Measurements from ENCODE around the gene B4GALT2. TPM values are rescaled to one million over a fixed set of nuclear protein-coding genes. Genes with fewer than 3 reads are reported as not detected.

B4GALT2 gene
- total and polyA plus RNA-seq, 9 of the 15 experiments (the other 6 are each of a cell fraction or from before 2014, with no cell fraction given), result 1.3 to 86.8 (median 43.8) TPM

- TF ChIP-seq NEUROD1 (IDR thresholded peaks at IDR 0.05; ENCODE audit: borderline replicate concordance, low read depth, low read length, partially characterized antibody) (no peak), ZNF561 (CRISPR knock-in tag; conservative IDR thresholded peaks at IDR 0.05) (no peak)
These were observed 40.0 kb upstream of the B4GALT2 start (continued) for GRCh38 chr1:43938892-43939587.

- no TSS peak for BruUV-seq (replicated peaks)
- Histone ChIP-seq H3K27ac (ENCODE audit: extremely low read depth, low read depth, low read length) (no peak overlapping the region; the same call in 2 of the 3 replicates), H3K36me3 (ENCODE audit: control insufficient read depth, insufficient read depth, low read length) (peaks cover 6% of the 10 kb centered on the region; the same call in 2 of the 3 replicates), H3K9ac (ENCODE audit: insufficient read depth in 1 of 2, low read depth in 2 of 2, low read length in 2 of 2) (peak overlapping the region in 1 of 2 experiments; percentile 8; a peak in 1 of 4 replicates), H3K79me2 (ENCODE audit: control insufficient read depth, insufficient read depth, low read length) (peaks cover 21% of the 10 kb centered on the region), H2AFZ (ENCODE audit: low read depth, low read length) (no peak overlapping the region), H4K20me1 (replicated peaks; ENCODE audit: control insufficient read depth, insufficient read depth, low read length) (no peaks in the 10 kb centered on the region), H3K4me1 (replicated peaks in 1 of 2; ENCODE audit: control insufficient read depth in 2 of 2, insufficient read depth in 2 of 2, low read length in 2 of 2) (peaks cover 6 to 17% of the 10 kb centered on the region in 2 experiments; a peak in 4 of 5 replicates), H3K27me3 (ENCODE audit: control insufficient read depth in 2 of 2, insufficient read depth in 2 of 2, low read length in 2 of 2) (no peaks in the 10 kb centered on the region), H3K9me1 (ENCODE audit: control insufficient read depth, insufficient read depth, low read length) (peaks cover 4% of the 10 kb centered on the region), H3K4me2 (ENCODE audit: insufficient read depth, low read length) (no peak overlapping the region), H3K9me3 (replicated peaks; ENCODE audit: control insufficient read depth, insufficient read depth, low read depth, low read length) (no peaks in the 10 kb centered on the region), H3K4me3 (no peak overlapping the region)
- intact Hi-C loops (cut with micrococcal nuclease) (no loop called here), in situ Hi-C loops (cut with MboI) (no loop called here)
- 88% methylated on average over 3 of the region's 3 CpGs for WGBS (ENCODE audit: insufficient coverage, low coverage, missing lambda C conversion rate)
- FAIRE-seq (no peak), DNase-seq (ENCODE audit: extremely low read depth in 1 of 4, low spot score in 3 of 4) (no peak), ATAC-seq (no peak)
- ChIA-PET POLR2A (interaction anchor here (0.6 to 1.2 kb wide), 4 partner anchors 10 to 715 kb away, joined by 3 to 4 read pairs (median 4); partner anchors contain the start of gene ST3GAL3), CTCF (ENCODE audit: low intra/inter-chr PET ratio) (no interaction called here)
- TF ChIP-seq ZNF407 (IDR thresholded peaks at IDR 0.05; ENCODE audit: low read depth), result no peak
- no peak for TF ChIP-seq TEAD4 (IDR thresholded peaks at IDR 0.05; ENCODE audit: low read length)
- no peak for TF ChIP-seq TEAD4 (CRISPR knock-in tag; IDR thresholded peaks at IDR 0.05; ENCODE audit: borderline replicate concordance)
- TF ChIP-seq MCM5 (IDR thresholded peaks at IDR 0.05; ENCODE audit: low read depth), result no peak
- no peak for TF ChIP-seq NR3C1 (CRISPR knock-in tag; IDR thresholded peaks at IDR 0.05)
- TF ChIP-seq CBX1 (IDR thresholded peaks at IDR 0.05; ENCODE audit: low read depth), result no peak
- no peak for TF ChIP-seq ELF2 (CRISPR knock-in tag; IDR thresholded peaks at IDR 0.05)
- TF ChIP-seq DLX4 (CRISPR knock-in tag; IDR thresholded peaks at IDR 0.05), result no peak
- TF ChIP-seq STAG1 (CRISPR knock-in tag; IDR thresholded peaks at IDR 0.05; ENCODE audit: borderline replicate concordance), result no peak
- TF ChIP-seq RBM17 (IDR thresholded peaks at IDR 0.05; ENCODE audit: borderline replicate concordance, low read depth, low read length), result no peak
- no peak for TF ChIP-seq DNMT1 (IDR thresholded peaks at IDR 0.05)
These were observed 36.6 kb upstream of the B4GALT2 start for GRCh38 chr1:43942411-43942810.

Measured in K562 (cell line).